ENCODE measurements around the gene PPP2R1B.

The PPP2R1B gene

DNA sequence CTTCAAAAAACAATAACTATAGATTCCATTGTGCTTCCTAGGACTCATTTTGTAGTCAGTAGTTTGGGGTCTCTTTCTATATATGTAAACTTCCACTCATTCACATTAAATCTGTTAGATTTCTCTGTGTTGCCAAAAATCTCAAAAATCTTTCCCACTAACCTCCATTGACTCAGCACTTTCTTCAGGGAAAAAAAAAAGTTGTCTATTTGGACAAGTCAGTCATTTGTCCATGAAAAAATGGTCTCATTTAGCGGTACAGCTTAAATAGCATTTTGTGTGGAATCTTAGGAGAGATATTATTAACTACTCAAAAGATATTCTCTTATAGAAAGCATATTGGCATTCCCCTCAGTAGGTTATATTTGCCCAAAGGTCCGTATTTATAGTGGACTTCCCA is 81.9 kb downstream of the PPP2R1B start:
- DNase-seq, result no peak

DNA sequence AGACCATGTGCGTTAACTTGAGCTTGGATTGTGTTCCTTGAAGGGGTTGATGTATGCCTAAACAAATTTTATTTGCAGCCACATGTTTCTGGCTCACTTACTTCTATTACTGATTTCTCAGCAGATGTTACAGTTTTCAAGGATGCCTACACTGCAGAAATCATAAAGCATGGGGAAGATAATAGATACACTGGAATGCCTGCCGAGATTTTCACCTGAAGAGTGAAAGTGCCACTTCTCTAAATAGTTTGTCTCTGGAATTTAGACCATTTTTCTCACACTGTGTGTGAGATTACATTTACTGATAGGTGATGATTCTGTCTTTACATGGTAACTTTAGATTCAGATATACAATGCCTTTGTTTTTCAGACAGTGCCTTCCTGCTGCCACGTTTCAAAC is 82.4 kb downstream of the PPP2R1B start:
- DNase-seq, result no peak

DNA sequence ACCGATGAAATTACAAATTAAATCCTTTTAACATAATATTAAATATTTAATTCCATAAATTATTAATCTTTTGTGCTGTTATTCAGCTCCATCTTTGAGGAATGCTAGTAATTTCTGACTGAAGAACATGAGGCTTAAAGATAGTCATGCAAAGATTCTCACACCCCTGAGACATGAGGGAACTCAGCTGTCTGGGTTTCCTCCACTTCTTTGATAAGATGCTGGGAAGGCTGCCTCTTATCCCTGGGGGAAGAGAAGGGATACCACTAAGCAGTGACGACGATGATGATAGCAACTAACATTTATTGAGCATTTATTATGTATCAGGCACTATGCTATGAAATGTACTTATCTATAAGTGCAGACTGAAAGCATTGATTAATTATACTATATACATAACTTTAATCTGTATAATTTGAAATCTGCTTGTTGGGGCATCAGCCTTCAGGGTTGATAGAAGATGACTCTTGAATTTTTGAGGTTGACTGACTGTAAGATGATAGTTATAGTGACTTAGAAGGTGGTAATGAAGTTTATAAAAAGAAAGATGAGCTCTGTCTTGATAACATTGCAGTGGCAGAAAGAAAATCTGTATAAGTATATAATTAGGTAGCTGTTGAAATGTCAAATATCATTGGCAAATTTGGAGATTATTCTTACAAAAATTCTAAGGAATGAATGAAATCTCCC is 85.6 kb downstream of the PPP2R1B start:
- DNase-seq, result no peak

All from RPMI8226 (cell line).